NCI-H128 (cell line): ENCODE data around the gene PTPRN2.

Experiments
- DNase-seq: peaks from one replicate; lab custom pipeline; 2025; ENCODE audit not compliant: unreplicated experiment; lab: John Stamatoyannopoulos, UW

Gene PTPRN2

GRCh38 chr7:157550300-157551275 is 1037.0 kb downstream of the PTPRN2 start:
- DNase-seq: no peak

GRCh38 chr7:157549612-157550299 is 1037.9 kb downstream of the PTPRN2 start:
- no peak for DNase-seq

GRCh38 chr7:157548691-157549303 is 1038.8 kb downstream of the PTPRN2 start:
- no peak for DNase-seq

- DNase-seq: no peak
These were observed 1040.0 kb downstream of the PTPRN2 start for GRCh38 chr7:157547611-157548010.

- no peak for DNase-seq
These were observed 1040.5 kb downstream of the PTPRN2 start for GRCh38 chr7:157547102-157547501.

- DNase-seq: no peak
These were observed 1042.0 kb downstream of the PTPRN2 start for GRCh38 chr7:157545681-157546060.

GRCh38 chr7:157544980-157545680 is 1042.5 kb downstream of the PTPRN2 start:
- no peak for DNase-seq

GRCh38 chr7:157544226-157544625 is 1043.4 kb downstream of the PTPRN2 start:
- no peak for DNase-seq

GRCh38 chr7:157543791-157544190 is 1043.8 kb downstream of the PTPRN2 start:
- DNase-seq: no peak

- DNase-seq: no peak
These were observed 1044.3 kb downstream of the PTPRN2 start for GRCh38 chr7:157543276-157543675.

GRCh38 chr7:157542068-157543021 is 1045.3 kb downstream of the PTPRN2 start:
- no peak for DNase-seq

GRCh38 chr7:157541295-157542067 is 1046.1 kb downstream of the PTPRN2 start:
- no peak for DNase-seq

- DNase-seq: no peak
These were observed 1046.9 kb downstream of the PTPRN2 start for GRCh38 chr7:157540606-157541294.

- no peak for DNase-seq
These were observed 1047.6 kb downstream of the PTPRN2 start for GRCh38 chr7:157540020-157540419.

GRCh38 chr7:157539521-157539920 is 1048.1 kb downstream of the PTPRN2 start:
- no peak for DNase-seq

- DNase-seq: no peak
These were observed 1048.9 kb downstream of the PTPRN2 start for GRCh38 chr7:157538735-157539134.

- no peak for DNase-seq
These were observed 1049.3 kb downstream of the PTPRN2 start for GRCh38 chr7:157538321-157538720.

- DNase-seq: no peak
These were observed 1050.6 kb downstream of the PTPRN2 start for GRCh38 chr7:157537056-157537455.

GRCh38 chr7:157532068-157532467 is 1055.6 kb downstream of the PTPRN2 start:
- no peak for DNase-seq
